Adrenal gland (tissue), 12 donors: ENCODE data around the gene MROH2A. TPM values are rescaled to one million over a fixed set of nuclear protein-coding genes. Genes with fewer than 3 reads are reported as not detected.

Source experiments
- DNase-seq, 7 donors: peaks; one replicate each; pipeline ENCODE4 v3.0.0-alpha.2; 2019 to 2020
- H3K27ac ChIP-seq, 5 donors: fragments of 200-600 bp; sonication (generic) in 4 of 5; 1 replicate in 3 of 5; 2 replicates in 2 of 5; pipeline versions ENCODE4 v1.5.1 to v1.8.0; 2016 to 2020; ENCODE audit warnings: mild to moderate bottlenecking in 1 of 5
- H3K27me3 ChIP-seq: fragments of 200-600 bp; 2 replicates; pipeline ENCODE4 v1.8.0; 2021
- H3K36me3 ChIP-seq, 2 donors: fragments of 200-600 bp; replicated peaks in 1 of 2; 1 replicate in 1 of 2; 2 replicates in 1 of 2; pipeline versions ENCODE4 v1.5.1 to v1.8.0; 2018 to 2022
- H3K4me1 ChIP-seq, 2 donors: fragments of 200-600 bp; replicated peaks in 1 of 2; 1 replicate in 1 of 2; 2 replicates in 1 of 2; pipeline versions ENCODE4 v1.5.1 to v1.8.0; 2018 to 2021
- H3K4me3 ChIP-seq, 4 donors: fragments of 200-600 bp; sonication (generic) in 3 of 4; one replicate each; pipeline ENCODE4 v1.5.1; 2016 to 2018
- H3K9me3 ChIP-seq, 3 donors: fragments of 200-600 bp; sonication (generic) in 1 of 3; replicated peaks in 1 of 3; 1 replicate in 2 of 3; 2 replicates in 1 of 3; pipeline versions ENCODE4 v1.5.1 to v1.8.0; 2016 to 2021
- CTCF ChIP-seq, 6 experiments: fragments of 450-650 bp in 4 of 6; fragments of 200-600 bp in 2 of 6; sonication (generic) in 1 of 6; IDR thresholded peaks; 1 replicate in 5 of 6; 2 replicates in 1 of 6; pipeline versions ENCODE4 v1.5.1 to v1.8.0; 2016 to 2021; ENCODE audit warnings: antibody characterized with exemption in 6 of 6, mild to moderate bottlenecking in 2 of 6, moderate library complexity in 1 of 6
- POLR2A ChIP-seq, 2 donors: fragments of 450-650 bp; IDR thresholded peaks; one replicate each; pipeline ENCODE4 v1.6.1; 2017; ENCODE audit warnings: antibody characterized with exemption in 2 of 2, mild to moderate bottlenecking in 2 of 2, moderate library complexity in 1 of 2
- WGBS, 4 donors: extraction: QIAGEN DNeasy Blood & Tissue Kit in 2 of 4; methylation state at CpG; one replicate each; pipeline versions ENCODE4 v1.1.5 to v1.1.7; 2013 to 2017; 5-methylcytosine and 5-hydroxymethylcytosine counted together
- intact Hi-C, 2 donors: fragments of 100-400 bp; cut with DNase I; formaldehyde crosslinking; loops; one replicate each; pipeline versions ENCODE4 v1.14.1 to v1.15.0; 2022 to 2023
- polyA plus RNA-seq, 3 donors: library from polyadenylated mRNA; stranded (reverse); fragments of 200-250 nt in 2 of 3; fragments of 350-450 nt in 1 of 3; fragmentation: Illumina TruSeq in 1 of 3; extraction: RNeasy Lipid Tissue Mini Kit (QIAGEN cat#74804) in 1 of 3; gene quantifications; one replicate each; pipeline ENCODE4 v1.2.3, GENCODE V29; 2013 to 2014
- total RNA-seq, 9 donors: library from RNA; depleted of rRNA in 4 of 9; stranded (reverse); fragments of >200 nt in 4 of 9; fragments of 120-200 nt in 1 of 9; fragmentation: NEBNext Ultra II Directional in 1 of 9; extraction: Animal tissue kit (Norgen Biotek cat#: 25700) in 1 of 9; gene quantifications; one replicate each; pipeline versions ENCODE4 v1.1.0 to v1.2.4, GENCODE V29; 2013 to 2023
- donor health status: healthy with polysubstance abuse.
- donor health status: Bipolar disorder and iron deficiency.
- donor health status: DM: yes; HTN: yes; CAD: no.
- donor health status: DM: no; HTN: no; CAD: no.
- donor health status: DM: no; HTN: no; CAD: no.
- donor health status: DM: yes; HTN: yes; CAD: no.

The MROH2A gene
- total and polyA plus RNA-seq, 12 donors: 0.13 TPM; not detected in 11

GRCh38 chr2:233789554-233789953 lies 11.4 kb downstream of the MROH2A start:
- peak in 1 of 7 donors; percentile 14 for DNase-seq
- intact Hi-C loops: no loop called here
- no peaks in the 10 kb centered on the region for H3K36me3 ChIP-seq
- no peaks in the 10 kb centered on the region for H3K4me1 ChIP-seq
- no peak for TF ChIP-seq CTCF (IDR thresholded peaks at IDR 0.05)
- TF ChIP-seq POLR2A (IDR thresholded peaks at IDR 0.05): no peak
- H3K27ac ChIP-seq: no peak overlapping the region
- WGBS, 4 donors: 88 to 93% (median 93%) methylated on average over 3 to 7 of the region's 7 CpGs
- no peak overlapping the region for H3K4me3 ChIP-seq
- no peaks in the 10 kb centered on the region for H3K9me3 ChIP-seq
- no peaks in the 10 kb centered on the region for H3K27me3 ChIP-seq

- TF ChIP-seq CTCF (IDR thresholded peaks at IDR 0.05): no peak
- no peak for TF ChIP-seq POLR2A (IDR thresholded peaks at IDR 0.05)
- no peaks in the 10 kb centered on the region for H3K36me3 ChIP-seq
- no peaks in the 10 kb centered on the region for H3K27me3 ChIP-seq
- no peak overlapping the region for H3K27ac ChIP-seq
- no peak overlapping the region for H3K4me3 ChIP-seq
- peak in 2 of 7 donors; percentile 3 to 11 for DNase-seq
- intact Hi-C loops: no loop called here
- no peaks in the 10 kb centered on the region for H3K4me1 ChIP-seq
- no peaks in the 10 kb centered on the region for H3K9me3 ChIP-seq
- WGBS, 4 donors: 78 to 85% (median 81%) methylated on average over 18 of the region's 18 CpGs
These were observed 13.2 kb downstream of the MROH2A start for GRCh38 chr2:233791151-233791882.

GRCh38 chr2:233791883-233792329 lies 13.8 kb downstream of the MROH2A start:
- TF ChIP-seq POLR2A (IDR thresholded peaks at IDR 0.05) (no peak), CTCF (IDR thresholded peaks at IDR 0.05) (no peak)
- H3K4me3 ChIP-seq: no peak overlapping the region
- H3K27ac ChIP-seq: no peak overlapping the region
- H3K9me3 ChIP-seq: no peaks in the 10 kb centered on the region
- no peaks in the 10 kb centered on the region for H3K4me1 ChIP-seq
- intact Hi-C loops: no loop called here
- WGBS, 4 donors: 74 to 87% (median 81%) methylated on average over 9 of the region's 9 CpGs
- H3K36me3 ChIP-seq: no peaks in the 10 kb centered on the region
- DNase-seq: peak in 2 of 7 donors; percentile 1 to 4
- H3K27me3 ChIP-seq: no peaks in the 10 kb centered on the region

- H3K27me3 ChIP-seq: no peaks in the 10 kb centered on the region
- 84 to 91% (median 88%) methylated on average over 7 of the region's 7 CpGs for WGBS, 4 donors
- peak in 1 of 7 donors; percentile 4 for DNase-seq
- no peak overlapping the region for H3K27ac ChIP-seq
- TF ChIP-seq POLR2A (IDR thresholded peaks at IDR 0.05): no peak
- no peaks in the 10 kb centered on the region for H3K9me3 ChIP-seq
- no peaks in the 10 kb centered on the region for H3K4me1 ChIP-seq
- no peak overlapping the region for H3K4me3 ChIP-seq
- intact Hi-C loops: no loop called here
- no peaks in the 10 kb centered on the region for H3K36me3 ChIP-seq
These were observed 14.6 kb downstream of the MROH2A start for GRCh38 chr2:233792720-233793119.
